Osteoblast (primary cell): Measurements from ENCODE around the gene BSN. TPM values are rescaled to one million over a fixed set of nuclear protein-coding genes. Genes with fewer than 3 reads are reported as not detected.

ENCODE experiments used
- DNase-seq: peaks from one replicate; pipeline ENCODE4 v3.0.0; 2011; ENCODE audit warnings: low spot score, mixed read lengths; ENCODE audit not compliant: insufficient read length; ENCODE audit errors: missing footprints
- H2AFZ ChIP-seq: 2 replicates; pipeline ENCODE4 v1.6.0; 2011; ENCODE audit warnings: mild to moderate bottlenecking, low read length
- H3K27ac ChIP-seq: 2 replicates; pipeline ENCODE4 v1.5.1; 2011; ENCODE audit warnings: mild to moderate bottlenecking, low read depth, low read length, moderate library complexity
- H3K27me3 ChIP-seq: 2 replicates; pipeline ENCODE4 v1.6.0; 2012; ENCODE audit warnings: mild to moderate bottlenecking, control low read depth, inconsistent platforms, low read length, moderate library complexity; ENCODE audit not compliant: insufficient read depth
- H3K36me3 ChIP-seq: 2 replicates; pipeline ENCODE4 v1.5.1; 2011; ENCODE audit warnings: mild to moderate bottlenecking, low read length, control low read depth, moderate library complexity; ENCODE audit not compliant: insufficient read depth
- H3K4me1 ChIP-seq: 2 replicates; pipeline ENCODE4 v1.5.1; 2011; ENCODE audit warnings: mild to moderate bottlenecking, low read length, control low read depth, moderate library complexity; ENCODE audit not compliant: insufficient read depth
- H3K4me2 ChIP-seq: 2 replicates; pipeline ENCODE4 v1.6.0; 2011; ENCODE audit warnings: mild to moderate bottlenecking, low read length; ENCODE audit not compliant: insufficient read depth
- H3K4me3 ChIP-seq: fragments of 200-600 bp; sonication (generic); 3 replicates; pipeline ENCODE4 v1.5.1; 2012; ENCODE audit warnings: mild to moderate bottlenecking, low read length, inconsistent platforms; ENCODE audit not compliant: insufficient read depth
- H3K79me2 ChIP-seq: 2 replicates; pipeline ENCODE4 v1.6.0; 2012; ENCODE audit warnings: mild to moderate bottlenecking, low read length, control low read depth, inconsistent platforms; ENCODE audit not compliant: insufficient read depth
- H3K9me3 ChIP-seq: 2 replicates; pipeline ENCODE4 v1.5.1; 2011; ENCODE audit warnings: low read depth, low read length, control low read depth
- H4K20me1 ChIP-seq: 2 replicates; pipeline ENCODE4 v1.6.0; 2012; ENCODE audit warnings: mild to moderate bottlenecking, low read length, control low read depth; ENCODE audit not compliant: insufficient read depth
- total RNA-seq: library from RNA; depleted of rRNA; stranded (reverse); fragments of >200 nt; gene quantifications from 2 replicates; pipeline ENCODE4 v1.2.3, GENCODE V29; 2012
- TF ChIP-seq, protein P1 (sequence below): IDR thresholded peaks from 2 replicates; pipeline ENCODE4 v1.5.1; 2011; ENCODE audit warnings: mild to moderate bottlenecking, low read depth, low read length, moderate library complexity; ENCODE audit errors: extremely low read depth

BSN gene
- total RNA-seq, 1 donor = under 0.01 TPM

DNA sequence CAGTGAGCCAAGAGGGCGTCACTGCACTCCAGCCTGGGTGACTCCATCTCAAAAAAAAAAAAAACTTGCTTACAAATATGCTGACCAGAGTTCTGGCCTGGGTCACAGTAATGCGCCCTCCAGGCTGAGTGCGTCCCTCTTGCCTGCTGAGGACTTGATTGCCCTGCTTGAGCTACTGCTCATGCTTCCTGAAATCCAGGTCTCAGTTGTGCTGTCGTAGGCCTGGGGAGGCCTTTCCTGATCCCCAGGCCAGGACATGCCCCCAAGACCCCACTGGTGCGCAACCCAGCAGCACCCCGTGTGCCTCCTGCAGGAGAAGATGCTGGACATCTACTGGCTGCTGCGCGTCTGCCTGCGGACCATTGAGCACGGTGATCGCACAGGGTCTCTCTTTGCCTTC, 157.9 kb downstream of the BSN start:
- no peaks in the 10 kb centered on the region for H3K36me3 ChIP-seq
- H3K4me3 ChIP-seq = no peak overlapping the region
- H3K4me1 ChIP-seq = no peaks in the 10 kb centered on the region
- H3K27me3 ChIP-seq = no peaks in the 10 kb centered on the region
- H2AFZ ChIP-seq = no peak overlapping the region
- H3K27ac ChIP-seq = no peak overlapping the region
- H3K9me3 ChIP-seq = no peaks in the 10 kb centered on the region
- H3K4me2 ChIP-seq = no peak overlapping the region
- no peaks in the 10 kb centered on the region for H3K79me2 ChIP-seq
- no peak for DNase-seq
- TF ChIP-seq, protein P1, sequence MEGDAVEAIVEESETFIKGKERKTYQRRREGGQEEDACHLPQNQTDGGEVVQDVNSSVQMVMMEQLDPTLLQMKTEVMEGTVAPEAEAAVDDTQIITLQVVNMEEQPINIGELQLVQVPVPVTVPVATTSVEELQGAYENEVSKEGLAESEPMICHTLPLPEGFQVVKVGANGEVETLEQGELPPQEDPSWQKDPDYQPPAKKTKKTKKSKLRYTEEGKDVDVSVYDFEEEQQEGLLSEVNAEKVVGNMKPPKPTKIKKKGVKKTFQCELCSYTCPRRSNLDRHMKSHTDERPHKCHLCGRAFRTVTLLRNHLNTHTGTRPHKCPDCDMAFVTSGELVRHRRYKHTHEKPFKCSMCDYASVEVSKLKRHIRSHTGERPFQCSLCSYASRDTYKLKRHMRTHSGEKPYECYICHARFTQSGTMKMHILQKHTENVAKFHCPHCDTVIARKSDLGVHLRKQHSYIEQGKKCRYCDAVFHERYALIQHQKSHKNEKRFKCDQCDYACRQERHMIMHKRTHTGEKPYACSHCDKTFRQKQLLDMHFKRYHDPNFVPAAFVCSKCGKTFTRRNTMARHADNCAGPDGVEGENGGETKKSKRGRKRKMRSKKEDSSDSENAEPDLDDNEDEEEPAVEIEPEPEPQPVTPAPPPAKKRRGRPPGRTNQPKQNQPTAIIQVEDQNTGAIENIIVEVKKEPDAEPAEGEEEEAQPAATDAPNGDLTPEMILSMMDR = no peak
- H4K20me1 ChIP-seq = no peaks in the 10 kb centered on the region

DNA sequence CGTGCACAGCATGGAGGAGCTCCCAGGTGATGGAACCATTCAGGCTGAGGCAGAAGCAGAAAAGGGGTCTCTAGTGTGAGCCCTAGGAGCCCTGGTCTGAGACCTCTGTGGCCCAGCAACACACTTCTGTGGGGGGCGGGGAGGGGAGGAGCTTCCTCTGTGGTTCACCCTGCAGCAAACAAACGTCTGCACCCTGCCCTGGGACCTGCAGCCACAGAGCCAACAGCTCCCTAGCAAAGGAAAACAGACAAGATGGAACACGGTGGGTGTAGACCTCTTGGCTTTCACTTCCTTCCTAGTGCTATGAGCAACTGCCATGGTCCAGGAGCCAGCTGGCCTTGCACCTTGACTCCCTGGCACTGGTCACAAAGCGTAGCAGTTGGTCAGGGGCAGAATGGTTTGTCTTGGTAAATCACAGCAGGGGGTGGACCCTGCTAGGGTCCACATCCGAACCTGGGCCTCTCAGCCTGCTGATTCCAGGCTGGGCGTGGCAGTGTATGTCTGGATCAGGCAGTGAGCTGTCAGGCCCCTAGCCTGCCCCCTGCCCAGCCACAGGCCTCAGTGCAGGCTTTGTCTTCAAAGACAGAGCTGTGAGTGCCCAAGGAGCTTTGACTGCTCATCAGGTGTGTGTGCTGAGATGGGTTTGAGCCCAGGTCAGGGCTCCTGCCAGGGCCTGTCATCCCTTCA, 158.5 kb downstream of the BSN start:
- Histone ChIP-seq H3K27ac (no peak overlapping the region), H4K20me1 (no peaks in the 10 kb centered on the region), H3K4me2 (no peak overlapping the region), H3K4me3 (no peak overlapping the region), H3K36me3 (no peaks in the 10 kb centered on the region), H3K4me1 (no peaks in the 10 kb centered on the region), H3K79me2 (no peaks in the 10 kb centered on the region), H3K9me3 (no peaks in the 10 kb centered on the region), H3K27me3 (no peaks in the 10 kb centered on the region), H2AFZ (no peak overlapping the region)
- TF ChIP-seq, protein P1 = no peak
- DNase-seq = no peak

DNA sequence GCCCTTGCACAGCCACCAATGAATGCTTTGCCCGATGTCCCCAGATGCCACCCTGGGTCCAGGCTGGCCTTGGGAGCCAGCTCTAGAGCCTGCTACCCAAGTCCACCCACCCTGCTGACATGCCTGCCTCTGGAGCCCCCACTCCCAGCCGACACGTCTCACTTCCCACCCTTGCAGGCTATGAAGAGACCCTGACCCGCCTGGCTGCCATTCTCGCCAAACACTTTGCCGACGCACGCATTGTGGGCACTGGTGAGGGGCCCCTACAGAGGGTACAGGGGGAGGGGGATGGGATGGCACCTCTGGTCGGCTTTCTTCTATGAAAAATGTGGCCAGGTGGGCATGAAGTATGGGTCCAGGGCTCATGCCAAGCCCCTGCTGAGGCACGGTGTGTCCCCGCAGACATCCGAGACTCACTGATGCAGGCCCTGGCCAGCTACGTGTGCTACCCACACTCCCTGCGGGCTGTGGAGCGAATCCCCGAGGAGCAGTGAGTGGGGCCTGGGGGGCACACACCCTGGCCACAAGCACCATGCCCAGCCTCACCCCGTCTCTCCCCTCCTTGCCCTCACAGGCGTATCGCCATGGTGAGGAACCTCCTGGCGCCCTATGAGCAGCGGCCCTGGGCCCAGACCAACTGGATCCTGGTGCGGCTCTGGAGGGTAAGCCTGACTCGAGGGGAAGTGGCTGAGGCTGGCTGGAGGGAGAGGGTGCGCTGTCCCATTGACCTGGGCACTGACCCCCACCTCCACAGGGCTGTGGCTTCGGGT, 159.2 kb downstream of the BSN start:
- Histone ChIP-seq H4K20me1 (peaks cover 4% of the 10 kb centered on the region), H3K27me3 (no peaks in the 10 kb centered on the region), H3K9me3 (no peaks in the 10 kb centered on the region), H3K27ac (no peak overlapping the region), H3K79me2 (no peaks in the 10 kb centered on the region), H2AFZ (no peak overlapping the region), H3K4me3 (no peak overlapping the region), H3K4me2 (no peak overlapping the region), H3K4me1 (no peaks in the 10 kb centered on the region), H3K36me3 (no peaks in the 10 kb centered on the region)
- TF ChIP-seq, protein P1 = no peak
- no peak for DNase-seq
